Measurements from ENCODE around the gene MILR1.
"Not testable (repeated sequence)": the region's sequence is repeated elsewhere in the genome, so short reads cannot be mapped to it uniquely, and the experiment has no call there.

Gene MILR1

DNA sequence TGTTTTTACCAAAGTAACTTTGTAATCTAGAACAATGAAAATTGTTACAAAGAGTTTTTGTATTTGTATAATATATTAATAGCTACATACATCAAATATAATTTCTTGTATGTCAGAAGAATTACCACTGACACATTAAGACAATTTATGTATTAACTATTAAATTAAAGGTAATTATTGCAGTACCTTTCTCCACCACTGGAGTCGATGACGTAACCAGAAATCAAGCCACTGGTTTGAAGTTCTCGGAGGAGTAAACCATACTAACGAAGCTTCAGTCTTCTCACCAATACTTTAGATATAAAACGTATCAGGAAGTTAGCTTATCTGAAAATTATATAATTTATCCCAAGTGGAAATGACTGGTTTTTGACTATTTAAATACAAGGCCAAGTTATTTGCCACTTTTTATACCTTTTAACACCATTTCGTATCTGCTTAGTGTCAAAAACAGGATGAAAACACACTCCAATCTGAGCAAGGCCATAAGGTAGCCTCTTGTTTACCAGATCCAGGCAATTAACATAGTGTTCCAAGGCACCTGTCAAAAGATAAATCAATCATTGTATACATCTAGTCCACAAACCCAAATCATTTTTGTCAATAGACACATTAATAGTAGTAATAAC, 43.7 kb downstream of the MILR1 start:
- H3K4me3 ChIP-seq (ENCODE audit: low read length), result no peak overlapping the region
- H3K27ac ChIP-seq (ENCODE audit: low read depth, low read length), result no peak overlapping the region
- no peak overlapping the region for H3K9ac ChIP-seq (ENCODE audit: low read length)
- peaks cover 7% of the 10 kb centered on the region for H3K36me3 ChIP-seq (ENCODE audit: control insufficient read depth, insufficient read depth, low read length)
- peaks cover 10% of the 10 kb centered on the region for H3K4me1 ChIP-seq (ENCODE audit: control insufficient read depth, insufficient read depth, low read length)
- no peaks in the 10 kb centered on the region for H3K27me3 ChIP-seq (ENCODE audit: control insufficient read depth, insufficient read depth, low read length)

DNA sequence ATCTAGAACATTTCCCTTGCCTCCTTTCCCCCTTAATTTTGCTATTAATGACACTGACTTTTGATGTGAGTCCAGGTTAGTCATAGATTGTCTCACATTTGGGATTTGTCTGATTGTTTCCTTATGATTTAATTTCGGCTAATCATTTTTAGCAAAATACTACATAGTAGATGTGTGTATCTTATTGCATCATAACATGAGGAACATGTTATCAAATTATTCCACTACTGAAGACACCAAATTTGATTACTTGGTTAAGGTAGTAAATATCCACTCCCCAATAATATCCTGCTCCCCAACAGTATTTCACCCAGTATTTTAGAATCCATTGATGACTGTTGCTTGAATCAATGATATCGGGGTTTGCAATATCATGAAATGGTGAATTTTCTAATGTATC, 45.2 kb downstream of the MILR1 start:
- no peak overlapping the region for H3K9ac ChIP-seq (ENCODE audit: low read length)
- H3K27ac ChIP-seq (ENCODE audit: low read depth, low read length), result no peak overlapping the region
- peaks cover 9% of the 10 kb centered on the region for H3K36me3 ChIP-seq (ENCODE audit: control insufficient read depth, insufficient read depth, low read length)
- H3K4me1 ChIP-seq (ENCODE audit: control insufficient read depth, insufficient read depth, low read length), result peaks cover 10% of the 10 kb centered on the region
- no peak overlapping the region for H3K4me3 ChIP-seq (ENCODE audit: low read length)
- no peaks in the 10 kb centered on the region for H3K27me3 ChIP-seq (ENCODE audit: control insufficient read depth, insufficient read depth, low read length)

GRCh38 chr17:64495300-64495699, 46.4 kb downstream of the MILR1 start:
- H3K27me3 ChIP-seq (ENCODE audit: control insufficient read depth, insufficient read depth, low read length), result not testable (repeated sequence)

DNA sequence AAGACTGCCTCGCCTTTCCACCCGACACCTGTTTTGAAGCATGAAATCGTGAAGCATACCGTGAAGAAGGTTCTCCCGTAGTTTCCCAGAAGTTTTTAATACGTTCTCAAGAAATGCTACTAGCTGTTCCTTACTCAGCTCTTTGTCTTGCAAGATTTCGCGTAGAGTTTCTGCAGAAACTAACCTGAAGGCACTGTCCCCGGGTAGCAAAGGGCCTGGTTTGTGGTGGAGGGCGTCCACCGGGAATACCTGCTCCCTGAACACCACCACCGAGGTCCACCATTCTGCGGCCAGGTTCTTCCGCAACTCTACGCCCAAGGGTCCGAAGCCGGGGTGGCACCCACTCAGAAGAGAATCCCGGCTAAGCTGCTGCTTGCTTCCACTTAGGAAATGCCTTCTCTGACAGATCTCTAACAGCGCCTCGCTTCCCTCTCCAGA, 47.5 kb downstream of the MILR1 start:
- Histone ChIP-seq H3K4me3 (ENCODE audit: low read length) (peak overlapping the region; percentile 99), H3K36me3 (ENCODE audit: control insufficient read depth, insufficient read depth, low read length) (peaks cover 21% of the 10 kb centered on the region), H3K27me3 (ENCODE audit: control insufficient read depth, insufficient read depth, low read length) (no peaks in the 10 kb centered on the region), H3K27ac (ENCODE audit: low read depth, low read length) (peak overlapping the region; percentile 81), H3K9ac (ENCODE audit: low read length) (peak overlapping the region; percentile 78), H3K4me1 (ENCODE audit: control insufficient read depth, insufficient read depth, low read length) (peaks cover 10% of the 10 kb centered on the region)

More at GRCh38 chr17:64495300-64495699, 46.4 kb downstream of the MILR1 start:
- peaks cover 10% of the 10 kb centered on the region for H3K4me1 ChIP-seq (ENCODE audit: control insufficient read depth, insufficient read depth, low read length)
- not testable (repeated sequence) for H3K4me3 ChIP-seq (ENCODE audit: low read length); H3K9ac ChIP-seq (ENCODE audit: low read length); H3K27ac ChIP-seq (ENCODE audit: low read depth, low read length)
- peaks cover 12% of the 10 kb centered on the region for H3K36me3 ChIP-seq (ENCODE audit: control insufficient read depth, insufficient read depth, low read length)

DNA sequence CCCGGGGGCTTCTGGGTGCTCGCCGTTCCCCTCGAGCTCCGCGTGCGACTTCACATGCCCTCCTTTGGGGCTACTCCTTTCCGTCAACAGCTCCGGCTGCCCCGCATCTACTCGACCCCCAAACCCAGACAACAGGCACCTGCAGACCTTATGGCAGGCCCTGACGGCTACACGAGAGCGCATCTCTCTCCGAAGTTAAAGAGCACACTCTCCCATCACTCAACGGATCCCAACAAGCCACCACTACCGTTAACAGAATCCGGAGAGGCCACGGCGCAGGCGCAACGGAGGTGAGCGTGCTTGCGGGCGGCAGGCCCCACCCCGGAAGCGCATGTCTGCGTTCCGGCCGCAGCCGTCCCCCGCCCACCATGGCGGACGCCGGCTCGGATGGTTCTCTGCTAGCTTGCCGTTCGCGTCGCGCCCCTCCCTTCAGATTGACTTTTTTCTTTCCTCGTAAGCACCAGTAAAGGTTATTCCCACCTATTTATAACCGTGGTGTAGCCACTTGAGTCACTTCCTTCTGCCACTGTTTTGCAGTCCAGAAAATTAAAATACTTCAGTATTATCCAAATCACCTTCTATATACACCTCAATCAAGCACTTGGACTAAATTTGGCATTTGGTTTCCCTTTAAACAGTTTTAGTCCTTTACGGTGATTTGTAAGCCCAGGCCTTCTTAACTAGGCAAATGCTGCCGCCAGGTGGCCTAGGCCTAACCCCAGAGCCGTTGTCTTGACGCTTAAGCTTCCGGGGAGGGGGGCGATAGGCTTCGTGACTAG, 48.1 kb downstream of the MILR1 start, which contains the start of gene POLG2:
POLG2 (minus strand) TSS at position 269 of the 779 bp plus-strand sequence; CDS start at position 183, 86 bp downstream.
- peak within 1 kb of the TSS; percentile 78 for H3K9ac ChIP-seq (ENCODE audit: low read length)
- H3K27ac ChIP-seq (ENCODE audit: low read depth, low read length), result peak within 1 kb of the TSS; percentile 81
- peaks cover 12% of the 10 kb centered on the region for H3K4me1 ChIP-seq (ENCODE audit: control insufficient read depth, insufficient read depth, low read length)
- no peaks in the 10 kb centered on the region for H3K27me3 ChIP-seq (ENCODE audit: control insufficient read depth, insufficient read depth, low read length)
- peaks cover 24% of the 10 kb centered on the region for H3K36me3 ChIP-seq (ENCODE audit: control insufficient read depth, insufficient read depth, low read length)
- peak within 1 kb of the TSS; percentile 99 for H3K4me3 ChIP-seq (ENCODE audit: low read length)

GRCh38 chr17:64497565-64498035, 48.7 kb downstream of the MILR1 start:
- peak overlapping the region; percentile 99 for H3K4me3 ChIP-seq (ENCODE audit: low read length)

DNA sequence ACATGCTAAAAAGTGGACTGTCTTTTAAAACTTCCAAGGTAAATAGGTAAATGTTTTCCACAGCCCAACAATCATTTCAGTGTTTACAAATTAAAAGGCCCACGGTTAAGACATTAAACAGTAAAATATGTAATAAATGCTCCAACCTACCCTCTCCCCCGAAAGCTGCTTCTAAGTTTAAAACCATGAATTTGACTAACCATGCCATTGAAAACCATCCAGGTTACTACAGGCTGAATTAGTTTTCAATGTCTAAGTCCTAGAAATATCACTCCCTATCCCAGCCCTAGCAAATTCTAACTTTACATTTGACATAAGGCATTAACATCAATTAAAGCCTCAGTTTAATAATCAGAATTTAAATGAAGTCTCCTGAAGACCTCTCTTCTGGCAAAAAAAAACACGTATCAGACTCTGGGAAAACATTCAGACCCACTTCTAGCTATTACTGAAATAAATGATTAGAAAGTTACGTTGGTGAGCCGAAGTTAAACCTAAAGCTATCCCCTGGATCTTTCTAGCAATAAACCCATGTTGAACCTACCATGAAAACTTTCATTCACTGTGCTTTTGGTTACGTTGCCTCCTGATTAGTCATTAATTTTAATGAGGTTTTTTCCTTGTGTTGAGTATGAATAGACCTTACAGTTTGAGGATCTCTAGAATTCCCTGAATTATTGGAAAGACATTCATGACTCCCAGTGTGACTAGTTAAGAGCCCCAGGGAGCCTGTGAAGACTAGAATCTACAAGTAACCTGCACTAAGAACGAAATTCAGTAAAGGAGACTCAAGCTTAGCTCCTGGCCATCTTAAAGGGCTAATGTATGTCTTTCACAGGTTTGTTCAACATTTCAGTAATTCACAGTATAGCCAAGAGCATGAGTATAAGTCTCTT, 49.6 kb downstream of the MILR1 start:
- Histone ChIP-seq H3K36me3 (ENCODE audit: control insufficient read depth, insufficient read depth, low read length) (peaks cover 40% of the 10 kb centered on the region), H3K4me1 (ENCODE audit: control insufficient read depth, insufficient read depth, low read length) (peaks cover 25% of the 10 kb centered on the region), H3K27me3 (ENCODE audit: control insufficient read depth, insufficient read depth, low read length) (no peaks in the 10 kb centered on the region), H3K27ac (ENCODE audit: low read depth, low read length) (no peak overlapping the region), H3K9ac (ENCODE audit: low read length) (no peak overlapping the region), H3K4me3 (ENCODE audit: low read length) (no peak overlapping the region)

More at GRCh38 chr17:64497565-64498035, 48.7 kb downstream of the MILR1 start:
- Histone ChIP-seq H3K27ac (ENCODE audit: low read depth, low read length) (peak overlapping the region; percentile 81), H3K9ac (ENCODE audit: low read length) (no peak overlapping the region), H3K4me1 (ENCODE audit: control insufficient read depth, insufficient read depth, low read length) (peaks cover 16% of the 10 kb centered on the region), H3K36me3 (ENCODE audit: control insufficient read depth, insufficient read depth, low read length) (peaks cover 31% of the 10 kb centered on the region), H3K27me3 (ENCODE audit: control insufficient read depth, insufficient read depth, low read length) (no peaks in the 10 kb centered on the region)

DNA sequence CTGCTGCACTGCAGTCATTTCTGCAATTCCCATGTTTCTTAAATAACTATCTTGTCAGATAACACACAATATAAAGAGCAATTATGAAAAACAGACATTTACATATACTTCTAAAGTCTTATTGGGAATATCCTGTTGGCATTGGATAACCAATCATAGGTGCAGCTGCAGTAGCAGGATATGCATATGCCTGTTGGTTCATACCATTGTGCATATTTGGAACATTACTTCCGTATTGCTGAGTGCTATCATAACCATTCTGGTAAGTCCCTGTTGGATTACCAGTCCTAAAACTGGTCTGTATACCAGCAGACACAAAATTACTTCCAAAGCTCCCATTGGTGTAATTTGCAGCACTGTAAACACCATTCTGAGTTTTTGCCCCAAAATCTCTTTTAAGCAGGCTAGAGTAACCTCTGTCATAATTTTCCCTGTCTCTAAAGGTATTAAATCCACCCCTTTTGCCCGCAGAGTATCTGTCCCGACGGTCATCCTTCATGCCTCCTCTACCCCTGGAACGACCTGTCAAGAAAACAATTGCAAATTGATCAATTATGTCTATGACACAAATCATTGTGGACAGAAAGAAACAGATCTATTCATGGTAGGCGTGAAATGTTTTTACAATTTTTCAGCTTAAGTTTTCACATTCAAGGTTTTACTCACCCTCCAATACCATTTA, 51.0 kb downstream of the MILR1 start:
- Histone ChIP-seq H3K4me1 (ENCODE audit: control insufficient read depth, insufficient read depth, low read length) (peaks cover 36% of the 10 kb centered on the region), H3K27me3 (ENCODE audit: control insufficient read depth, insufficient read depth, low read length) (no peaks in the 10 kb centered on the region), H3K27ac (ENCODE audit: low read depth, low read length) (no peak overlapping the region), H3K4me3 (ENCODE audit: low read length) (no peak overlapping the region), H3K9ac (ENCODE audit: low read length) (no peak overlapping the region), H3K36me3 (ENCODE audit: control insufficient read depth, insufficient read depth, low read length) (peaks cover 47% of the 10 kb centered on the region)

GRCh38 chr17:64500487-64500859, 51.6 kb downstream of the MILR1 start:
- Histone ChIP-seq H3K4me3 (ENCODE audit: low read length) (no peak overlapping the region), H3K36me3 (ENCODE audit: control insufficient read depth, insufficient read depth, low read length) (peaks cover 47% of the 10 kb centered on the region), H3K9ac (ENCODE audit: low read length) (no peak overlapping the region), H3K27ac (ENCODE audit: low read depth, low read length) (no peak overlapping the region), H3K4me1 (ENCODE audit: control insufficient read depth, insufficient read depth, low read length) (peaks cover 34% of the 10 kb centered on the region), H3K27me3 (ENCODE audit: control insufficient read depth, insufficient read depth, low read length) (no peaks in the 10 kb centered on the region)

DNA sequence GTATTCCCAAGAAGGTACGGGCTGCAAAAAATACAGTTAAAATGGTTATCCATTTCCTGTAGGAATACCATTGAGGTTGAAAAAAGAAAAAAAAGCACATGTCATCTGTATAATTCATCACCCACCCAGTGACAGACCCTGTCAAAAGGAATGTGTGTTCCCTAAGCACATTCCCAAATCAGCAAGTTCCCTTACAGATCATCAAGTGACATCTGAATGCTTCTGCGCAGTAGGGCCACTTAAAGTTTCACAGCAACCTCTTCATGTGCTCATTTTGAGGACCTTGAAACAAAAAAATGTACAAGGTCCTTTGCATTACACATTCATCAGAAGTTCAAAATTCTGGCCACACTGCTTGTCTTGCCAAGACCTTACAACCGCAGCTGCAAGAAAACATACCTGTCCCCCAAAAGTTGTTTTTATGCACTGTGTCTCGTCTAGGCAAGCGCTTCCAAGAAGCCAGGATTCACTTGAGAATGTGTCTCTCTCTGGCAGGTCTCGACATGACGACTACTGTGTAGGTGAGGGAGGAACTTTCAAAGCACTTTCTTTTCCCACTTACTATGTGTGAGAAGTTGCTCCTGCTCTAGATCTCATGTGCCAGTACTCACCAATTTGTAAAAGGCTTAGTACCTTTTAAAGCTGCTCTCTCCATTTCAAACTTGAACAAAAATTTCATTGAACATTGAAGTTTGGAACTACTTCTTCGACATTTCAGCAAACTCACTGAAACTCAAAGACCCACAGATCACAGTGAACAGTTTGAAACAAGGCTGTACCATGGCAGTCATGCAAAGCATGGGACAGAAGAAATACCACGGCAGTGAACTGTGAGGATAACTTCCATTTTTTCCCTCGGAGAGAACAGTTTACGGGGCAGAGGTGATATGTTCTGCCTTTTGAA, 52.2 kb downstream of the MILR1 start:
- no peak overlapping the region for H3K27ac ChIP-seq (ENCODE audit: low read depth, low read length)
- no peak overlapping the region for H3K4me3 ChIP-seq (ENCODE audit: low read length)
- no peak overlapping the region for H3K9ac ChIP-seq (ENCODE audit: low read length)
- peaks cover 31% of the 10 kb centered on the region for H3K4me1 ChIP-seq (ENCODE audit: control insufficient read depth, insufficient read depth, low read length)
- H3K36me3 ChIP-seq (ENCODE audit: control insufficient read depth, insufficient read depth, low read length), result peaks cover 47% of the 10 kb centered on the region
- no peaks in the 10 kb centered on the region for H3K27me3 ChIP-seq (ENCODE audit: control insufficient read depth, insufficient read depth, low read length)

DNA sequence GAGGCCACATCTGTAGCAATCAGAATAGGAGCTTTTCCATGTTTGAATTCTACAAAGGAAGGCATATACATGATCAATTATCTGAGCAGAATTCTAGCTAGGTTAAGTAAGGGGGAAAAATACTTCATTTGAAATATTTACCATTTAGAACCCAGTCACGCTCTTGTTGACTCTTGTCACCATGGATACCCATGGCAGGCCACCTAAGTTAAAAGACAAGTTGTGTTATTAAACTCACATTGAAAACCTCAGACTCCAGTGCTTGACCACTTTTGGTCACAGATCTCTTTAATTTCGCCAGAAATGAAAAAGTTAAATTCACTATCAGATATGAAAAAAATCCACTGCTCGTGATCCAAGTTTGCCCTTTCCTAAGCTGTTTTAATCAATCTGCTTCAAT, 53.1 kb downstream of the MILR1 start:
- Histone ChIP-seq H3K36me3 (ENCODE audit: control insufficient read depth, insufficient read depth, low read length) (peaks cover 47% of the 10 kb centered on the region), H3K4me1 (ENCODE audit: control insufficient read depth, insufficient read depth, low read length) (peaks cover 29% of the 10 kb centered on the region)

More for the DNA sequence above, 53.1 kb downstream of the MILR1 start:
- H3K27me3 ChIP-seq (ENCODE audit: control insufficient read depth, insufficient read depth, low read length), result no peaks in the 10 kb centered on the region
- H3K27ac ChIP-seq (ENCODE audit: low read depth, low read length), result no peak overlapping the region
- H3K9ac ChIP-seq (ENCODE audit: low read length), result no peak overlapping the region
- H3K4me3 ChIP-seq (ENCODE audit: low read length), result no peak overlapping the region

Measured in rectal smooth muscle tissue (tissue), 1 donor.